H9 (cell line): ENCODE measurements around the gene DOCK1. TPM values are rescaled to one million over a fixed set of nuclear protein-coding genes. Genes with fewer than 3 reads are reported as not detected.

Experiments
- DNase-seq: peaks from one replicate; pipeline ENCODE4 v3.0.0-alpha.2; 2017
- H2AFZ ChIP-seq: one replicate; pipeline ENCODE4 v1.6.1; 2013; ENCODE audit warnings: mild to moderate bottlenecking, low read length, control low read depth, moderate library complexity
- H2AK5ac ChIP-seq: 2 replicates; pipeline ENCODE4 v1.6.1; 2013; ENCODE audit warnings: low read length, control low read depth, mixed read lengths; ENCODE audit not compliant: insufficient read length
- H2BK120ac ChIP-seq: one replicate; pipeline ENCODE4 v1.6.1; 2013; ENCODE audit warnings: low read depth, mild to moderate bottlenecking, low read length, control low read depth, inconsistent platforms; ENCODE audit not compliant: poor library complexity, severe bottlenecking
- H2BK12ac ChIP-seq: 2 replicates; pipeline ENCODE4 v1.6.1; 2013; ENCODE audit warnings: low read length, control low read depth, mixed read lengths, low read depth; ENCODE audit not compliant: insufficient read length
- H2BK15ac ChIP-seq: 2 replicates; pipeline ENCODE4 v1.6.1; 2013; ENCODE audit warnings: low read depth, low read length, control low read depth
- H2BK20ac ChIP-seq: one replicate; pipeline ENCODE4 v1.6.1; 2013; ENCODE audit warnings: low read depth, mild to moderate bottlenecking, low read length, control low read depth, inconsistent platforms; ENCODE audit not compliant: poor library complexity, severe bottlenecking
- H2BK5ac ChIP-seq: 2 replicates; pipeline ENCODE4 v1.6.1; 2013; ENCODE audit warnings: low read length, control low read depth, mixed read lengths; ENCODE audit not compliant: insufficient read length
- H3K14ac ChIP-seq: 2 replicates; pipeline ENCODE4 v1.6.1; 2013; ENCODE audit warnings: low read length, control low read depth; ENCODE audit not compliant: insufficient read depth
- H3K18ac ChIP-seq: 2 replicates; pipeline ENCODE4 v1.6.1; 2013; ENCODE audit warnings: low read depth, mild to moderate bottlenecking, mixed read lengths, low read length, control low read depth; ENCODE audit not compliant: insufficient read length
- H3K23ac ChIP-seq: 2 replicates; pipeline ENCODE4 v1.6.1; 2013; ENCODE audit warnings: low read length, control low read depth, mixed read lengths, low read depth; ENCODE audit not compliant: insufficient read length
- H3K23me2 ChIP-seq: 2 replicates; pipeline ENCODE4 v1.6.1; 2013; ENCODE audit warnings: low read depth, mild to moderate bottlenecking, mixed read lengths, low read length, control low read depth; ENCODE audit not compliant: insufficient read length, poor library complexity, severe bottlenecking
- H3K27ac ChIP-seq: 2 replicates; pipeline ENCODE4 v1.5.1; 2013; ENCODE audit warnings: low read length, control low read depth, mixed read lengths, low read depth; ENCODE audit not compliant: insufficient read length
- H3K27me3 ChIP-seq: 2 replicates; pipeline ENCODE4 v1.6.1; 2013; ENCODE audit warnings: low read length, control low read depth, inconsistent platforms; ENCODE audit not compliant: insufficient read depth
- H3K4ac ChIP-seq: 2 replicates; pipeline ENCODE4 v1.6.1; 2013; ENCODE audit warnings: low read depth, mild to moderate bottlenecking, control low read depth, inconsistent platforms, low read length, moderate library complexity
- H3K4me1 ChIP-seq: 2 replicates; pipeline ENCODE4 v1.6.1; 2013; ENCODE audit warnings: low read length, control low read depth, inconsistent platforms; ENCODE audit not compliant: insufficient read depth
- H3K4me2 ChIP-seq: 2 replicates; pipeline ENCODE4 v1.6.1; 2013; ENCODE audit warnings: low read length, control low read depth, mixed read lengths; ENCODE audit not compliant: insufficient read length, insufficient read depth
- H3K56ac ChIP-seq: 2 replicates; pipeline ENCODE4 v1.6.1; 2013; ENCODE audit warnings: low read depth, mild to moderate bottlenecking, mixed read lengths, low read length, control low read depth; ENCODE audit not compliant: insufficient read length
- H3K79me1 ChIP-seq: 2 replicates; pipeline ENCODE4 v1.6.1; 2013; ENCODE audit warnings: low read depth, mild to moderate bottlenecking, moderate library complexity, low read length, control low read depth, inconsistent platforms; ENCODE audit not compliant: insufficient read depth, poor library complexity, severe bottlenecking
- H3K79me2 ChIP-seq: 2 replicates; pipeline ENCODE4 v1.6.1; 2013; ENCODE audit warnings: low read length, control low read depth, inconsistent platforms; ENCODE audit not compliant: insufficient read depth
- H3K9ac ChIP-seq: 2 replicates; pipeline ENCODE4 v1.6.1; 2013; ENCODE audit warnings: low read length, control low read depth, mixed read lengths; ENCODE audit not compliant: insufficient read length; ENCODE audit errors: extremely low read depth
- H3K9me3 ChIP-seq: one replicate; pipeline ENCODE4 v1.6.1; 2013; ENCODE audit warnings: low read depth, low read length, inconsistent platforms; ENCODE audit not compliant: control insufficient read depth
- H3T11ph ChIP-seq: one replicate; pipeline ENCODE4 v1.6.1; 2013; ENCODE audit warnings: mild to moderate bottlenecking, low read length, control low read depth, inconsistent platforms
- H4K20me1 ChIP-seq: one replicate; pipeline ENCODE4 v1.6.1; 2013; ENCODE audit not compliant: control insufficient read depth, insufficient read length, insufficient read depth
- H4K5ac ChIP-seq: 2 replicates; pipeline ENCODE4 v1.6.1; 2013; ENCODE audit warnings: low read depth, mild to moderate bottlenecking, mixed read lengths, low read length, control low read depth; ENCODE audit not compliant: insufficient read length
- H4K8ac ChIP-seq: replicated peaks from 2 replicates; pipeline ENCODE4 v1.6.1; 2013; ENCODE audit warnings: low read length, control low read depth, mixed read lengths, low read depth; ENCODE audit not compliant: insufficient read length
- H4K91ac ChIP-seq: 2 replicates; pipeline ENCODE4 v1.6.1; 2013; ENCODE audit warnings: low read depth, mild to moderate bottlenecking, moderate library complexity, mixed read lengths, low read length, control low read depth; ENCODE audit not compliant: insufficient read length
- H3K27ac Mint-ChIP-seq, 3 experiments: 2 replicates in 2 of 3; 3 replicates in 1 of 3; pipeline ENCODE4 v1.8.0; 2020 to 2021; ENCODE audit warnings: mixed read lengths in 3 of 3, mild to moderate bottlenecking in 1 of 3, moderate library complexity in 1 of 3
- H3K27me3 Mint-ChIP-seq: 2 replicates; pipeline ENCODE4 v1.8.0; 2021; ENCODE audit warnings: low read depth, mild to moderate bottlenecking, moderate library complexity, mixed read lengths
- H3K36me3 Mint-ChIP-seq, 3 experiments: 2 replicates in 2 of 3; 3 replicates in 1 of 3; pipeline ENCODE4 v1.8.0; 2020 to 2021; ENCODE audit warnings: low read depth in 3 of 3, mixed read lengths in 3 of 3; ENCODE audit not compliant: insufficient read depth in 1 of 3
- H3K4me1 Mint-ChIP-seq, 2 experiments: 2 replicates each; pipeline ENCODE4 v1.8.0; 2020; ENCODE audit warnings: mixed read lengths in 2 of 2
- H3K4me3 Mint-ChIP-seq, 2 experiments: 2 replicates in 1 of 2; 3 replicates in 1 of 2; pipeline ENCODE4 v1.8.0; 2020 to 2021; ENCODE audit warnings: mild to moderate bottlenecking in 2 of 2, mixed read lengths in 2 of 2, moderate library complexity in 1 of 2
- H3K9me3 Mint-ChIP-seq, 2 experiments: 2 replicates in 1 of 2; 3 replicates in 1 of 2; pipeline ENCODE4 v1.8.0; 2020; ENCODE audit warnings: mild to moderate bottlenecking in 2 of 2, mixed read lengths in 2 of 2, moderate library complexity in 1 of 2
- WGBS: extraction: QIAGEN DNeasy Blood & Tissue Kit; methylation state at CpG from one replicate; pipeline ENCODE4 v1.1.7; 2013; ENCODE audit warnings: missing lambda C conversion rate, low lambda C conversion rate, mixed read lengths; ENCODE audit not compliant: insufficient read length; ENCODE audit errors: extremely low coverage; 5-methylcytosine and 5-hydroxymethylcytosine counted together
- total RNA-seq: library from RNA; stranded (reverse); gene quantifications from 2 replicates; pipeline ENCODE4 v1.2.1, GENCODE V29; 2021
- TF ChIP-seq, protein P1 (sequence below): fragments of 200-600 bp; sonication (generic); conservative IDR thresholded peaks from 3 replicates; pipeline ENCODE4 v1.8.0; 2021; ENCODE audit warnings: antibody characterized with exemption, mild to moderate bottlenecking

The DOCK1 gene
- total RNA-seq, 1 experiment from 2014 or later: 57.0 TPM

- Histone ChIP-seq H2BK12ac (no peak overlapping the region), H3K9me3 (no peaks in the 10 kb centered on the region), H3K79me1 (no peaks in the 10 kb centered on the region), H2BK20ac (no peak overlapping the region), H3K4ac (no peak overlapping the region), H2AFZ (no peak overlapping the region), H2BK5ac (no peak overlapping the region), H4K8ac (no peak overlapping the region), H3K9ac (no peak overlapping the region), H4K20me1 (no peaks in the 10 kb centered on the region), H3K56ac (no peak overlapping the region), H3K14ac (no peak overlapping the region), H2AK5ac (no peak overlapping the region), H3K27ac (no peak overlapping the region), H3T11ph (no peak overlapping the region), H3K4me2 (no peak overlapping the region), H3K4me1 (no peaks in the 10 kb centered on the region), H2BK15ac (no peak overlapping the region), H3K23me2 (no peaks in the 10 kb centered on the region), H3K79me2 (no peaks in the 10 kb centered on the region), H3K23ac (no peak overlapping the region), H3K27me3 (no peaks in the 10 kb centered on the region), H4K5ac (no peak overlapping the region), H2BK120ac (no peak overlapping the region), H4K91ac (no peak overlapping the region), H3K18ac (no peak overlapping the region)
- no peaks in the 10 kb centered on the region for H3K9me3 Mint-ChIP-seq
- no peak overlapping the region for H3K27ac Mint-ChIP-seq
- WGBS: no CpG with 5 or more reads among the region's 3 CpGs
- H3K27me3 Mint-ChIP-seq: no peaks in the 10 kb centered on the region
- H3K36me3 Mint-ChIP-seq: peaks cover 20 to 57% (median 25%) of the 10 kb centered on the region in 3 experiments
- H3K4me3 Mint-ChIP-seq: no peak overlapping the region
- TF ChIP-seq, protein P1, sequence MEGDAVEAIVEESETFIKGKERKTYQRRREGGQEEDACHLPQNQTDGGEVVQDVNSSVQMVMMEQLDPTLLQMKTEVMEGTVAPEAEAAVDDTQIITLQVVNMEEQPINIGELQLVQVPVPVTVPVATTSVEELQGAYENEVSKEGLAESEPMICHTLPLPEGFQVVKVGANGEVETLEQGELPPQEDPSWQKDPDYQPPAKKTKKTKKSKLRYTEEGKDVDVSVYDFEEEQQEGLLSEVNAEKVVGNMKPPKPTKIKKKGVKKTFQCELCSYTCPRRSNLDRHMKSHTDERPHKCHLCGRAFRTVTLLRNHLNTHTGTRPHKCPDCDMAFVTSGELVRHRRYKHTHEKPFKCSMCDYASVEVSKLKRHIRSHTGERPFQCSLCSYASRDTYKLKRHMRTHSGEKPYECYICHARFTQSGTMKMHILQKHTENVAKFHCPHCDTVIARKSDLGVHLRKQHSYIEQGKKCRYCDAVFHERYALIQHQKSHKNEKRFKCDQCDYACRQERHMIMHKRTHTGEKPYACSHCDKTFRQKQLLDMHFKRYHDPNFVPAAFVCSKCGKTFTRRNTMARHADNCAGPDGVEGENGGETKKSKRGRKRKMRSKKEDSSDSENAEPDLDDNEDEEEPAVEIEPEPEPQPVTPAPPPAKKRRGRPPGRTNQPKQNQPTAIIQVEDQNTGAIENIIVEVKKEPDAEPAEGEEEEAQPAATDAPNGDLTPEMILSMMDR: no peak
- no peaks in the 10 kb centered on the region for H3K4me1 Mint-ChIP-seq
- no peak for DNase-seq
Measured at GRCh38 chr10:127073666-127074065, 168.4 kb downstream of the DOCK1 start.
